HFF-Myc (cell line): ENCODE measurements around the gene SART1.

Experiments used
- DNase-seq: peaks from one replicate; pipeline ENCODE4 v3.0.0-alpha.2; 2011; ENCODE audit warnings: low read depth; ENCODE audit errors: extremely low read depth
- H3K4me3 ChIP-seq: replicated peaks from 2 replicates; pipeline ENCODE4 v1.5.1; 2011; ENCODE audit warnings: low read depth, mild to moderate bottlenecking, control low read depth, low read length
- CTCF ChIP-seq: IDR thresholded peaks from 2 replicates; pipeline ENCODE4 v1.5.1; 2012; ENCODE audit warnings: mild to moderate bottlenecking, low read depth, low read length, control low read depth; ENCODE audit errors: missing control alignments

Gene SART1

GRCh38 chr11:65976216-65977176, 15.0 kb downstream of the SART1 start:
- no peak overlapping the region for H3K4me3 ChIP-seq
- no peak for DNase-seq
- TF ChIP-seq CTCF, result no peak

DNA sequence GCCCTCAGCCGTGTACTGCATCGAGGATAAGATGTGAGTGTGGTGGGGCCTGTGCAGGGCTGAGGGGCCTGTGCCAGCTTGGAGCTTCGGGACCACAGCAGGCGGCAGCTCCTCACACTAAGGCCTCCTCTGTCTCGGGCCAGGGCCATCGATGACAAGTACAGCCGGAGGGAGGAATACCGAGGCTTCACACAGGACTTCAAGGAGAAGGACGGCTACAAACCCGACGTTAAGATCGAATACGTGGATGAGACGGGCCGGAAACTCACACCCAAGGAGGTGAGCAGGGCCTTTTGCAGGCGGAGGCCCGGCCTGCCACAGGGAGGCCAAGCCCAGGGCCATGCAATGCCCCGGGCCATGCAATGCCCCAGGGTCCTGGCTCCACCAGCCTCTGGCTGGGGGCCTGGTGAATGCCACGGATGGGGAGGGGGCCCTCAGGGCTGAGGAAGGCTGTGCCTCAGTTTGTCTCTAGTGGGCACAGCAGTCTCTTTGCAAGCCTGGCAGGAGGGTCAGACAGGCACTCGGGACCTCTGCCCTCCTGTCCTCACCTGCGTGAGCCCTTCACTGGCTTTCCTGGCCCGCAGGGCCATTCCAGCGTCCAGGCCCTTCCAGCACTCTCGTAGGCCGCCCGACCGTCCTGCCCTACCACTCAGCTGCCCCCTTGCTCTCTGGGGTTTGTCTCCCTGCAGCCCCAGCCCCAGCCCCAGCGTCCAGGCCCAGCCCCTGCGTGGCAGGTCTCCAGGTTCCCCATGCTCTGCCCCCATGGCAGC, 16.3 kb downstream of the SART1 start:
- H3K4me3 ChIP-seq, result no peak overlapping the region
- no peak for DNase-seq
- no peak for TF ChIP-seq CTCF

DNA sequence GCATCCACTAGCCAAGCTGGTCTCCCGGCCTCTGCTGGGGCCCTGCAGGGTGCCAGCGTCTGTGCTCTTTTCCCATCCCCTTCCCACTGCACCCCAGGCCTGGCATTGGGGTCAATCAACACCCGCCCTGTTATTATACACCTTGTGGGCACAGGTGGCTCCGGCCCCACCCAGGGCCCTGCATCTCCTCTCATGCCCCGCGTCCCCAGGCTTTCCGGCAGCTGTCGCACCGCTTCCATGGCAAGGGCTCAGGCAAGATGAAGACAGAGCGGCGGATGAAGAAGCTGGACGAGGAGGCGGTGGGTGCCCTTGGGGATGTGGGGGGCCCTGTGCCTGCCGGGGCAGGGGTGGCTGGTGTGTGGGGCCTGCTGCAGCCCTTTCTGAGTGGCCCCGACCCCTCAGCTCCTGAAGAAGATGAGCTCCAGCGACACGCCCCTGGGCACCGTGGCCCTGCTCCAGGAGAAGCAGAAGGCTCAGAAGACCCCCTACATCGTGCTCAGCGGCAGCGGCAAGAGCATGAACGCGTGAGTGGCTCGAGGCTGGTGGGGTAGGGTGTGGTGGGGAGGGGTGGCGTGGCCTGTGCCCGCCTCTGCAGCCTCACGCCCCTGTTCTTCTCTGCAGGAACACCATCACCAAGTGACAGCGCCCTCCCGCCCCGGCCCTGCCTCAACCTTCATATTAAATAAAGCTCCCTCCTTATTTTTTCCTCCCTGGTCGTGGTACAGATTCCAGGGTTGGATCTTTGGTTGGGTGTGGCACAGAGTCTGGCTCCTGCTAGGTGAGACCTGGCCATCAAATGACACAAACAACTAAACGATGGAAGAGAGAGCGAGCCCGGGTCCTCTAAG, 17.1 kb downstream of the SART1 start:
- H3K4me3 ChIP-seq, result no peak overlapping the region
- no peak for DNase-seq
- TF ChIP-seq CTCF, result no peak

GRCh38 chr11:65979261-65979759, 17.8 kb downstream of the SART1 start:
- no peak for TF ChIP-seq CTCF
- no peak for DNase-seq
- H3K4me3 ChIP-seq, result no peak overlapping the region

DNA sequence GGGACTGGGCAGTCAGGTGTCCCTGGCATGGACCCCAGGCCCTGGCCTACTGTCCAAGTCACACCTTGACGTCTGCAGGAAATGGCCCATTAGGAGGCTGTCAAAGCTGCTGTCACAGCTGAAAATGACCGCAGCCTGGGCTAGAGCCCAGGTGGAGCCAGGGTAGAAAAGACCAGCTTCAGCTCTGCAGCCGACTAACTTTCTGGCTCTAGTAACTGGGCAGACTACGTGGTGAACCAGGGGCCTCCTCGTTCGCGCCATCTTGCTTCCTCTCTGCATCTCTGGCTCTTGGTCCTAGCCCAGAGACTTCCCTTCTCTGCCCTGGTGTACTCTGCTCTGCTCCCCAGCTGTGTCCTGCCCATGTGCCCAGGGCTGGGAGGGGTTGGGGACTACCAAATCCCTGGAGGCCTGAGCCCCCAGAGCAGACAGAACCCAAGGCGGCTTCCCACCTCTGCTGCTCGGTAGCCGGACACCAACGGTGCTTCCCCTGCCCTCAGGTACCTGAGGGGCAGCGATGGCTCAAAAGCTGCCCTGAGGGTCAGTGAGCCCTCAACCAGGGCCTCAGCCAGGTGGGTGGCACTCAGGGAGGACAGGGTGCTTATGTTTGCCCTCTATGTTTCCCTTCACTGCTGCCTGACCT, 19.7 kb downstream of the SART1 start:
- DNase-seq, result no peak
- no peak overlapping the region for H3K4me3 ChIP-seq
- TF ChIP-seq CTCF, result no peak
